NCI-H2227 (cell line): ENCODE results near the gene MID1.
A peak's percentile ranks its signal among the peaks of the same experiment; 100 is the strongest.

Source experiments
- DNase-seq: peaks from one replicate; lab custom pipeline; 2025; ENCODE audit not compliant: unreplicated experiment; lab: John Stamatoyannopoulos, UW

MID1 gene

DNA sequence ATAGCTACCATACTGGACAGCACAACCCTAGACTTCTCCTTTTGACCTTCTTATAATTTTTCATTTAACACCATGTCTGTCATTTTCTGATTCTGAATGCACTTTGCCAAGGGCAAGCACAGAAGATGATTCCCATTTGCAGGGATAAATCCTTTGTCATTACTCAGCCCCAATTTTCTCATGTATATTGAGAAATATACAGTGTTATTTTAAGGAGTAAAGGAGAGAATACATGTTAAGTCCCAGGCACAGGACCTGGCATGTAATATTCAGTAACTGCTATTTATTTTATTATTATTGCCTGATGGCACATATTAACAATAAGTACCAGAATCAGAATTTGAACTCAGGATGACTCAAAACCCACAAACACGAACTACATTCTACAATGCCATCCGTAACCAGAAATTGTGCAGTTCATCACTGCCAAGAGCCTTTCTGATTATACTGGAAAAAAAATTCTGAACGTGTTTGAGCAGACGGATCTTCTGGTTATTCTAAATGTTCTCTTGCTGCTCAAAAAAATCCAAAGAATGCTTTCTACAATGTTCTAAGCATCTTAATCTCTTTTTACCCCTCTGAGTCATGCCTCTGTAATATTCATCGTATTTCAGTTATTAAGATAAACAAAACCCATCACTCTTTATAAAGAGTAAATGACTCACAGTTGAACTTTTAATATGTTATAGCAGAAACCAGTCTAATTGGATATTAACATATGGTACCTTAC, 170.0 kb downstream of the MID1 start:
- DNase-seq: no peak

- DNase-seq: no peak
Measured at GRCh38 chrX:10447564-10448214, 172.7 kb downstream of the MID1 start.

DNA sequence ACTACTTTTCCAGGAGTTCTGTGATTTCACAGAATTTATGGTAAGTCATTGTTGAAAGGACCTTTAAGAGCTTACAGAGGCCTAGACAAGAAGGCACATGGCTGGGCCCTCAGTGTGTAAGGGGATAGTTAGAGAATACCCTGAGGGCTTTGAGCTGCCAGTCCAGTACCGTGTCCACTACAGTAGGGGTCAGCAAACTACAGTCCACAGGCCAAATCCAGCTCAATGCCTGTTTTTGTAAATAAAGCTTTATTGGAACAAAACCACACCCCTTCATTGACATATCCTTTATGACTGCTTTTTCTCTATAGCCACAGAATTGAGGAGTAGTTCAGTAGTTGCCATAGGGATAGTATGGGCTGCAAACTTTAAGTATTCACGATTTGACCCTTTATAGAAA, 176.2 kb downstream of the MID1 start:
- no peak for DNase-seq

GRCh38 chrX:10441464-10441863, 178.9 kb downstream of the MID1 start:
- DNase-seq: no peak

DNA sequence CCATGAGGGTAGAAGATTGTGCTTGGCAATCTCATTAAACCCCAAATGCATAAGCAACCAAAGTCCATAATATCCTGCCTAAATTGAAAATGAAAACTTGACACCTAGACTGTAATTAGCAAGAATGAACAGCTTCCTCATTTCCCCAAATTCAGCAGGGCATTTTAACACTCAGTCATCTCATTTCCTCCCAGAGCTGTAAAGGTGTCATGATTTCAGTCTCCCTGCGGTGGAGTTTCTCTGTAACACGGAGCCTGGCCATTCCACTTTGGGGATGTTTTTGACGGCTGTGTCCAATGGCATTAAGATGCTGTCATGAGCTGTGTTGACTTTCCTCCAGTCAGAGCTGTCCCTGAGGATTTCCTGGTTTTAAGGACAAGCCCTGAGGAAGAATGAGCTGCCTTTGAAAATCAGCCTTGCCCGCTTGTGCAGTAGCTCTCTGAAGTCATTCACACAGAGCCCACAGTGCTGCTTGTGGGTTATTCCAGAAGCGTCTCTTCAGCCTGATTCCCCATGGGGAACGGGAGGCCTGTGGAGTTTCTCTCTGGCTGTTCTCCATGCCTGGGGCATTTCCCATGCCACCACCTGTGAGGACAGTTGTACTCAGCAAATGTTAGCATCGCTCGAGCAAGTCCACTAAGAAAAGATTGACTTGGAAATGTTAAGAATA, 187.0 kb downstream of the MID1 start:
- DNase-seq: no peak

GRCh38 chrX:10429908-10430307, 190.5 kb downstream of the MID1 start:
- no peak for DNase-seq

DNA sequence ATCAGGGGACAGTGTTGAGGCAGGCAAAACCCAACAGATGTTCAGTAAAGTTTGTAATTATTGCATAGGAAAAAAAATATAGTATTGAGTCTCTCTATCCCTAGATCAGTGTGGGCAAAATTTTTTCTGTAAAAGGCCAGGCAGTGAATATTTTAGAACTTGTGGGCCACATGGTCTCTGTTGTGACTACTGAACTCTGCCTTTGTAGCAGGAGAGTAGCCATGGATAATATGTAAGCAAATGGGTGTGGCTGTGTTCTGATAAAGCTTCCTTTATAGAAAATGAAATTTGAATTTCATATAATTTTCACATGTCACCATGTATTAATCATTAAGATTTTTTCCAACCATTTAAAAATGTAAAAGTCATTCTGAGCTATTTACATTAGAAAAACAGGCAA, 193.1 kb downstream of the MID1 start:
- DNase-seq: no peak

GRCh38 chrX:10423716-10424115, 196.7 kb downstream of the MID1 start:
- DNase-seq: no peak

DNA sequence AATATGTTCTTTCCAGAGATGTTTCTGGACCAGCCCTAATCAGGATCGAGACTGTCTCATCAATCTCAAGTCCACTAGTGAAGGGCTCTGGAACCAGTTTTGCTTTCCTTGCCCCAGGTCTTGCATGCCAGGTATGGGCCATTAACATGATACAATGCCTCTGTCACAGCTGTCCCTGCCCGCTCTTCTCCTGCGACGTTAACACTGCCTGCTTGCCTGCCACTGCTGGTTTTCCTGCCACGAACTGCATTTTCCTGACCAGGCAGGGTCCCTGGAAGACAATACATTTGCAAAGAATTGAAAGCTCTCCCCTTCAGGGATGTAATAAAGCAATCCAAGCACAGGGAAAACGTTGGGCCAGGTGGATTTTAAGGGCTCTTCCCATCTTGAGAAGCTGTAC, 200.3 kb downstream of the MID1 start:
- no peak for DNase-seq

DNA sequence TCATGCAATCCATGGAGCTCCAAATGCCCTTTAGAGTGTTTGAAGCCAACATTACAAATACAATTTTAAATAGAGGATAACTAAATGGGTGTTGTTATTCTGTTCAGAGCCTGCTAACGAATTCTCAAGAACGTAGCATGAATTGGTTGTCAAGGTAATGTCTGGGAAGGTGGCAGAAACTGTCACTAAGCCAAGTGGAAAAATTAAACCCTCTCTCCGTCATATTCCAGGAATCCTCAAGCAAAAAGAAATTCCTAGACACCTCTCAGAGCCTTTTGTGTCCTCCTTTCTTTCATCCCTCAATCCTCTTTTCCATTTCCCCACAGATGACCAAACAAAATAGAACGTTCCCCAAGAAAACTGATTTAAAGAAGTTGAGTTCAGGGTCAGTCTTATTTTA, 204.0 kb downstream of the MID1 start:
- DNase-seq: no peak

DNA sequence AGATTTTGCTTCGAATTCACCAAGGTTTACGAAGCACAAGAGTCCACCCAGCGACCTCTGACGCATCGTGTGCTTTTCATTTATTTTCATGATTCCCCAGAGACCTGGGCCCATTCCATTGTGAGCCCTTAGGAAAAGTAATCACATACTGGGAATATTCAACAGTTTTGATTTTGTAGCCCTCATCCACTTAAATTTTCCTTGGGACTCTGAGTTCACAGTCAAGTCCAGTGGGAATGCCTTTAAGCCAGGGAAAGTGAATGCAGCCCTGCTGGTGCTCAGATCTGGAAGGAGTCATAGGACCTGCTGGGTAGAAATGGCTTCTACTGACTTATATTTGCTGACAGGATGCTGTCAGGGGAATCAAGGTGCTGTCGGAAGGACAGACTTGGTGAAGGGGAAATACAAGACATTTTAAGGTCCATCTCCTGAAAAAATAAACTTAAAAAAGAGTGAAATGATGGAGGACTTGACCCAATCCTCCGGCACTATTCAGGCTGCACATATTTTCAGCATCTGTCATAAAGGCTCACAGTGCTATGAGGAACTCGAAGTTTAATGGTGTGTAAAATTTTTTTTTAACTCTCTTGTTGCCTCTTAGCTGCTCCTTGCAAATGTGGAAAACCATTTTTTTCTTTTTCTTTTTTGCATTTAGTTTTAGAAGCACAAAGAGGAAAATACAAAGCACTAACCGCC, 204.9 kb downstream of the MID1 start:
- DNase-seq: no peak

DNA sequence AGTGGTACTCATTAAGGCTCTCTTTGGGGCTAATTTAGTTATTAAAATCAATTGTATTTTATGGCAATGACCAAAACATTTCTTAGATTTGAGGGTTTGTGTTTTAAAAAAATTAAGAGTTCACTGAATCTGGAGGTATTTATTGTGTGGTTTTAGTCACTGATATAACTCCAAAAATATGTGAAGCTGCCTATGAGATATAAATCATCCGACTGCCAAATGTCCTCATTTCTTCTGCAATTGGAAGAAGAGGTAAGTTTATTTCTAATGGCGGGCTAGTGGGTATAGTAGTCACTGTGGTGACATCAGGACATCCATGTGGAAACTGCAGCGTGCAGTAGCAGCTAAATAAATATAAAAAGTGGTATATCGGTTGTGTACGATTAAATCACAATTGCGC, 205.5 kb downstream of the MID1 start:
- no peak for DNase-seq

GRCh38 chrX:10414156-10414824, 206.1 kb downstream of the MID1 start:
- DNase-seq: peak; percentile 57

GRCh38 chrX:10404436-10404835, 215.9 kb downstream of the MID1 start:
- DNase-seq: no peak

GRCh38 chrX:10401239-10401638, 219.1 kb downstream of the MID1 start:
- no peak for DNase-seq

DNA sequence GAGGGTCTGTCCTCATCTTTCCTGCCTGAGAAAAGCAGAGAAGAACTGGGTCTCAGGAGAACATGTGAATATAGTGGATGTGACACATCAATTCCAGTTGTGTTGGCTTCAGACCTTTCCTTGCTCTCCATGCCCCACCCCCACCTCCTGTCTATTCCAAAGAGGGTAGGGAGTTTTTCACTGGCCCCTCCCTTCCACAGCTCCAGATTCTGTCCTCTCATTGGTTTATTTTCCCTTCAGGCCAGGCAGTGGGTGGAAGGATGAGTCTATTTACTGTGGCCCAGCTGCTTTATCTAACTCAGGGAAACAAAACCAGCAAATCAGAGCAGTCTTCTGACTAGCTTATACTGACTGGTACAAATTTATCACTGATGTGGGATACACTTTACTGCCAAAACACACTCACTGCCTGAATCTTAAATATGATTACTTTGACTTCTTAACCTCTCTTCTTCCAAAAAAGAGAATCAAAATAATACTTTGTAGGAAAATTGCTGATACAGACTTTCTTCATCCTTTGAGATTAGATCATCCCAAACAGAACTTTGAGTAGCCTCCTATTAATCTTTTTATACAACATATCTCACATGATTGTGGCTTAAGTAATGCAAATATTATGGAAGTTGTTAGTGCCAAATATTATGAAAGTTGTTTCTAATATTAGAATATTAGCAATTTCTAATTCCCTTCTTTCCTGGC, 221.2 kb downstream of the MID1 start:
- no peak for DNase-seq

DNA sequence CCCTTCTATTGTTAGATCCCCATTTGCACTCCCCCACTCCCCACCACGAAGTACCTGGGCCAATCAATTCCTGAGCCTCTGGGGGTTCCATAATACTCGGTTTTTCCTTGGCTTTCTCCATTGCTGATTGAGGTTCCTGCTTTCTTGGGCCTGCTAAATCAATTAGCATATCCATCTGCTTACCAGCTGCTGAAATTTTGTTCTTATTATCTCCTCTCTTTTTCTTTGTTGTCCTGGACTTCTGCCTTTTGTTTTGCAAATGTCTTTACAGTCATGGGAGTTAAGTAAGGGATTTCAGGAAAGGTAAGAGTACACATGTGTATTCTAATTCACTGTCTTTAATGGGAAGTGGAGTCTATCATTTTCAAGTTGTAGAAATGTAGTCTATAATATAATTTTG, 222.2 kb downstream of the MID1 start:
- DNase-seq: no peak

DNA sequence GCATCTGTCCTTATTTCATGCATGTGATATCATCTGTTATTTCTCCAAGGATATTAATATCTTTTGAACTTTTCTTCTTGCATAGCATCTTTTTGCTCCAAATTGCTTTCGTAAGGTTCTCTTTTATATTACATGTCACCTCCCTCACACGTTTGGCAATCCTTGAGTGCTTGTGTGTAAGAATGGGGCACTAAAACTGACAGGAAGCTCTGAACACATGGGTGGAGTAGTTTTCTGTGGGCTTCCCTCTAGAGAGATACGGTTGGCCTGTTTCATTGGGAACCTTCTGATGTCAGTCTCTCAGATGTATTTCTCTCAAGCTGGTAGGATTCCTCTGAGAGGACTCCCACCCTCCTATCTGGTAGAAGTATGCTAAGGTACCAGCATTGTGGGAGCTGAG, 223.0 kb downstream of the MID1 start:
- DNase-seq: no peak

DNA sequence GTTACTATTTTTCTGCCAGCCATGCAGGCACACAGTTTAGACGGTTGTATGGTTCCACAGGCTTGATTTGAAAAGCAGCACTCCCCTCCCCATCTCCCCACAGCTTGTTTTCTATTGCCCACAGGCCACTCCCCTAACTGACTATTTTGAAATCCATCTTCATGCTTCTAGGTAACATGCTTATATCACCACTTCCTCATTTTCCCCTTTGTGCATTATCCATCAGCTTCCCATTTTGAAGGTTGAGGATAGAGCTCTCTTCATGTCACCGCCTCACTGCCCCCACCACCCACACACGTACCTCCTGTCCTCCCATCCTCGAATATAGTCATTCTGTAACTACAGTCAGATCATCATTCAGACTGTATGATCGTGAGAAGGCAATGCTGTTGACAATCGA, 224.7 kb downstream of the MID1 start:
- DNase-seq: no peak
